ENCODE measurements around the gene ANKRD33B. TPM values are rescaled to one million over a fixed set of nuclear protein-coding genes. Genes with fewer than 3 reads are reported as not detected.
"Not testable (repeated sequence)": the region's sequence is repeated elsewhere in the genome, so short reads cannot be mapped to it uniquely, and the experiment has no call there.

ANKRD33B gene
- total RNA-seq, 1 donor from 2014 or later = 21.4 TPM

GRCh38 chr5:10567781-10568321 is 4.0 kb downstream of the ANKRD33B start:
- H3K4me1 Mint-ChIP-seq (ENCODE audit: low read depth) = peaks cover 34% of the 10 kb centered on the region
- peaks cover 9% of the 10 kb centered on the region for H3K36me3 Mint-ChIP-seq (ENCODE audit: low read depth)
- H3K4me3 Mint-ChIP-seq = peak overlapping the region; percentile 34
- no peaks in the 10 kb centered on the region for H3K9me3 Mint-ChIP-seq
- no peak overlapping the region for H3K27ac Mint-ChIP-seq
- no peak for DNase-seq (ENCODE audit: low spot score)
- intact Hi-C loops (cut with micrococcal nuclease) = no loop called here
- H3K27me3 Mint-ChIP-seq (ENCODE audit: insufficient read depth) = peaks cover 3% of the 10 kb centered on the region

GRCh38 chr5:10570540-10570939 is 6.7 kb downstream of the ANKRD33B start:
- H3K9me3 Mint-ChIP-seq; H3K27me3 Mint-ChIP-seq (ENCODE audit: insufficient read depth); H3K27ac Mint-ChIP-seq; H3K4me3 Mint-ChIP-seq; intact Hi-C loops (cut with micrococcal nuclease); DNase-seq (ENCODE audit: low spot score): not testable (repeated sequence)
- Mint-ChIP-seq H3K36me3 (ENCODE audit: low read depth) (peaks cover 13% of the 10 kb centered on the region), H3K4me1 (ENCODE audit: low read depth) (peaks cover 33% of the 10 kb centered on the region)

DNA sequence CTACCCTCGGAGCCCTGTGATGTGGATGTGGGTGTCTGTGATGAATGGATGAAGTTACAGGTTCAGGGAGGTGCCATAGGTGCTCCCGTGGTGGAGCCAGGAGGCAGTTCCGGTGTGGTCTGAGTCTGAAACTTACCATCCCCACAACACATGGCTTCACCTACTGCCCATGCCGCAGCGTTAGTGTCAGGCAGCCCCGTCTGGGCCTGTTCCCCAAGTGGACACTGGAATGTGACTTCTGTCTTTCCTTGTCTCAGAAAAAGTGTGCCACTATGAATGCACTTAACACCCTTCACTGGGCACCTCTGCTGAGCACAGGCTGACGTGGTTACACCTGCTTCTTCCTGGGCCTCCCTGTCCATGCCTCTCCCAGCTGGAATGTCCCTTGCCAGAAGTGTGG is 8.6 kb downstream of the ANKRD33B start:
- H3K4me1 Mint-ChIP-seq (ENCODE audit: low read depth) = peaks cover 24% of the 10 kb centered on the region
- H3K4me3 Mint-ChIP-seq = no peak overlapping the region
- intact Hi-C loops (cut with micrococcal nuclease) = no loop called here
- no peaks in the 10 kb centered on the region for H3K27me3 Mint-ChIP-seq (ENCODE audit: insufficient read depth)
- H3K9me3 Mint-ChIP-seq = no peaks in the 10 kb centered on the region
- peaks cover 15% of the 10 kb centered on the region for H3K36me3 Mint-ChIP-seq (ENCODE audit: low read depth)
- no peak for DNase-seq (ENCODE audit: low spot score)
- H3K27ac Mint-ChIP-seq = no peak overlapping the region

- Mint-ChIP-seq H3K4me3 (no peak overlapping the region), H3K9me3 (no peaks in the 10 kb centered on the region), H3K4me1 (ENCODE audit: low read depth) (peaks cover 26% of the 10 kb centered on the region), H3K36me3 (ENCODE audit: low read depth) (peaks cover 10% of the 10 kb centered on the region), H3K27ac (no peak overlapping the region), H3K27me3 (ENCODE audit: insufficient read depth) (no peaks in the 10 kb centered on the region)
- DNase-seq (ENCODE audit: low spot score) = no peak
- intact Hi-C loops (cut with micrococcal nuclease) = no loop called here
These were observed 9.7 kb downstream of the ANKRD33B start for GRCh38 chr5:10573487-10574145.

DNA sequence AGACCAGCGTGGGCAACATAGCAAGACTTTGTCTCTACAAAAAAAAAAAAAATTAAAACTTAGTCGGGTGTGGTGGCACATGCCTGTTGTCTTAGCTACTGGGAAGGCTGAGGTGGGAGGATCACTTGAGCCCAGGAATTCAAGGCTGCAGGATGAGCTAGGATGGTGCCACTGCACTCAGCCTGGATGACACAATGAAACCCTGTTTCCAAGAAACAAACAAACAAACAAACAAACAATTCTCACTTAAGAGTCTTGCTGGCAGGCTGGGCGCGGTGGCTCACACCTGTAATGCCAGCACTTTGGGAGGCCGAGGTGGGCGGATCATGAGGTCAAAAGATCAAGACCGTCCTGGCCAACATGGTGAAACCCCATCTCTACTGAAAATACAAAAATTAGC is 11.0 kb downstream of the ANKRD33B start:
- not testable (repeated sequence) for DNase-seq (ENCODE audit: low spot score); H3K27ac Mint-ChIP-seq; H3K4me3 Mint-ChIP-seq; H3K36me3 Mint-ChIP-seq (ENCODE audit: low read depth); H3K27me3 Mint-ChIP-seq (ENCODE audit: insufficient read depth); H3K9me3 Mint-ChIP-seq
- intact Hi-C loops (cut with micrococcal nuclease) = loop anchor here (5.0 kb wide), 1 partner anchor 123 kb away; no protein-coding TSS in a partner anchor
- H3K4me1 Mint-ChIP-seq (ENCODE audit: low read depth) = peaks cover 39% of the 10 kb centered on the region

DNA sequence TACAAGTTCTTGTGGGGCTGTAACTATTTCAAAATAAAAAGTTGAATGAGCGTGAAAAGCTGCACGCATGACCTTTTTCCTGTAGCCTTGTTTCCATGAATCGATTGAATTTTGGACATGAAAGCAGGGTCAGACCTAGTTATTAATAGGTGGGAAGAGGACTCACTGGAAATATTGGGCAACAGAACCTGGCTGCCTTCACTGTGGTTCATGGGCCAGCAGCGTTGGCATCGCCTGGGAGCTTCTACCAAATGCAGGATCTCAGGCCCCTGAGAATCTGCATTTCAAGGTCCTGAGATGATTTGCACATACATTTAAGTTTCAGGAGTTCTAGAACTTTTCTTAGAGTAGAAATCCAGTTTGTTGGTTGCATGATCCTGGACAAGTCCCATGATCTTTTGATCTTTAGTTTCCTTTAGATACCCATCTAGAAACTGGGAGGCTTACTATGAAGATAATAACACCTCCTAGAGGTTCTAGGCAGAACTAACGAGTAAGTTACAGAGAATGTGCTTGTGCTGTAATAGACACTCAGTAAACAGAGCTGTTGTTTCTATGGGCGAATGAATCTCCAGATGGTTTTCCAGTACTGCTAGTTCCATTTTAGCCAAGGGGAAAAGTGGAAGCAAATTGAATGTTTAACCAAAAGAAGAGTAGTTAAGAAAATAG is 12.4 kb downstream of the ANKRD33B start:
- intact Hi-C loops (cut with micrococcal nuclease) = loop anchor here (1.0 to 5.0 kb wide), 2 partner anchors 10 to 124 kb away; no protein-coding TSS in a partner anchor
- H3K36me3 Mint-ChIP-seq (ENCODE audit: low read depth) = peaks cover 10% of the 10 kb centered on the region
- H3K27me3 Mint-ChIP-seq (ENCODE audit: insufficient read depth) = no peaks in the 10 kb centered on the region
- peaks cover 51% of the 10 kb centered on the region for H3K4me1 Mint-ChIP-seq (ENCODE audit: low read depth)
- H3K4me3 Mint-ChIP-seq = no peak overlapping the region
- DNase-seq (ENCODE audit: low spot score) = no peak
- peak overlapping the region; percentile 21 for H3K27ac Mint-ChIP-seq
- no peaks in the 10 kb centered on the region for H3K9me3 Mint-ChIP-seq

- DNase-seq (ENCODE audit: low spot score) = no peak
- Mint-ChIP-seq H3K4me3 (no peak overlapping the region), H3K4me1 (ENCODE audit: low read depth) (peaks cover 56% of the 10 kb centered on the region), H3K27me3 (ENCODE audit: insufficient read depth) (no peaks in the 10 kb centered on the region), H3K27ac (peak overlapping the region; percentile 21), H3K9me3 (no peaks in the 10 kb centered on the region), H3K36me3 (ENCODE audit: low read depth) (peaks cover 11% of the 10 kb centered on the region)
- intact Hi-C loops (cut with micrococcal nuclease) = loop anchor here (1.0 to 5.0 kb wide), 2 partner anchors 10 to 124 kb away; no protein-coding TSS in a partner anchor
These were observed 12.9 kb downstream of the ANKRD33B start for GRCh38 chr5:10576790-10577189.

GRCh38 chr5:10577371-10578292 is 13.8 kb downstream of the ANKRD33B start:
- H3K27me3 Mint-ChIP-seq (ENCODE audit: insufficient read depth) = no peaks in the 10 kb centered on the region
- peaks cover 18% of the 10 kb centered on the region for H3K36me3 Mint-ChIP-seq (ENCODE audit: low read depth)
- H3K27ac Mint-ChIP-seq = peak overlapping the region; percentile 79
- H3K4me1 Mint-ChIP-seq (ENCODE audit: low read depth) = peaks cover 65% of the 10 kb centered on the region
- no peak for DNase-seq (ENCODE audit: low spot score)
- no peaks in the 10 kb centered on the region for H3K9me3 Mint-ChIP-seq
- intact Hi-C loops (cut with micrococcal nuclease) = loop anchor here (5.0 kb wide), 1 partner anchor 125 kb away; no protein-coding TSS in a partner anchor
- no peak overlapping the region for H3K4me3 Mint-ChIP-seq

DNA sequence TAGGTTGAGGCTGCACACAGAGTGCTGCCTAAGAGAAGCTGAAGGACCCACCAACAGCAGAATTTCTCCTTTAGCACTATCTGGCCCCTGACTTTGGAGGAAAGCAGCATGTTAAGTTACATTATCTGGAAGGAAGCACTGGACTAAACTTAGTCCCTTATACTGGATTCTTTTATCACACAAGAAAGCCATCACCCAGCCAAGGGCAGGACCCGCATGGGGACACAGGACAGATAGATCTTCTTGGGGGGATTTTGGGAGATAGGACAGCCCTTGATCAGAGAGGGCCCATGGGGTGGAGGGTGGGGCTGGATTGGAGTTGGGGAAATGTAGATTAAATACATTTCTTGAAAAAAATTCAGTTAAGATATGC is 14.4 kb downstream of the ANKRD33B start:
- Mint-ChIP-seq H3K4me1 (ENCODE audit: low read depth) (peaks cover 66% of the 10 kb centered on the region), H3K4me3 (no peak overlapping the region)
- intact Hi-C loops (cut with micrococcal nuclease) = loop anchor here (5.0 kb wide), 1 partner anchor 126 kb away; no protein-coding TSS in a partner anchor

GRCh38 chr5:10578869-10579268 is 15.0 kb downstream of the ANKRD33B start:
- Mint-ChIP-seq H3K4me3 (no peak overlapping the region), H3K27ac (peak overlapping the region; percentile 9), H3K27me3 (ENCODE audit: insufficient read depth) (peaks cover 3% of the 10 kb centered on the region), H3K4me1 (ENCODE audit: low read depth) (peaks cover 67% of the 10 kb centered on the region), H3K36me3 (ENCODE audit: low read depth) (peaks cover 19% of the 10 kb centered on the region), H3K9me3 (no peaks in the 10 kb centered on the region)
- intact Hi-C loops (cut with micrococcal nuclease) = loop anchor here (1.0 to 5.0 kb wide), 5 partner anchors 15 to 127 kb away; partner anchors contain the start of gene ANKRD33B
- DNase-seq (ENCODE audit: low spot score) = no peak

More for the DNA sequence above, 14.4 kb downstream of the ANKRD33B start:
- no peak for DNase-seq (ENCODE audit: low spot score)
- Mint-ChIP-seq H3K9me3 (no peaks in the 10 kb centered on the region), H3K36me3 (ENCODE audit: low read depth) (peaks cover 19% of the 10 kb centered on the region), H3K27ac (peak overlapping the region; percentile 79), H3K27me3 (ENCODE audit: insufficient read depth) (no peaks in the 10 kb centered on the region)

GRCh38 chr5:10579536-10580521 is 16.0 kb downstream of the ANKRD33B start:
- Mint-ChIP-seq H3K27ac (no peak overlapping the region), H3K4me1 (ENCODE audit: low read depth) (peaks cover 72% of the 10 kb centered on the region), H3K27me3 (ENCODE audit: insufficient read depth) (peaks cover 4% of the 10 kb centered on the region), H3K4me3 (no peak overlapping the region), H3K9me3 (no peaks in the 10 kb centered on the region), H3K36me3 (ENCODE audit: low read depth) (peaks cover 20% of the 10 kb centered on the region)
- intact Hi-C loops (cut with micrococcal nuclease) = loop anchor here (1.0 to 5.0 kb wide), 5 partner anchors 16 to 128 kb away; partner anchors contain the start of gene ANKRD33B
- no peak for DNase-seq (ENCODE audit: low spot score)

All from activated T-helper 1 cell treated with anti-CD3 and anti-CD28 coated beads, Interleukin-12 subunit alpha, Interleukin-12 subunit beta, Interleukin-2, Interleukin-4 antibody, amounts not matched to agents 30 ng/mL and 10 ng/mL and 1 ng/mL, durations not matched to agents 14 hours and 24 hours and 36 hours (primary cell).